Endothelial cell of umbilical vein (primary cell): Measurements from ENCODE around the gene ESPN. TPM values are rescaled to one million over a fixed set of nuclear protein-coding genes. Genes with fewer than 3 reads are reported as not detected.

Source experiments
- BruUV-seq: library from RNA; stranded (reverse); fragments of 400-500 nt; replicated peaks from 2 replicates; lab custom pipeline; 2021; lab: Mats Ljungman, UMichigan
- CTCF ChIA-PET: fragments of 300-600, 350-600 bp; sonication (Branson Sonifier 250); formaldehyde crosslinking; loops from one replicate; lab custom pipeline; 2021; ENCODE audit warnings: antibody characterized with exemption, inconsistent platforms; lab: Charles Lee
- POLR2A ChIA-PET: fragments of 300-600, 350-600 bp; sonication (Branson Sonifier 250); formaldehyde crosslinking; loops from one replicate; lab custom pipeline; 2021; ENCODE audit warnings: antibody characterized with exemption, inconsistent platforms; lab: Charles Lee
- DNase-seq: peaks from one replicate; pipeline ENCODE4 v3.0.0-alpha.2; 2011; ENCODE audit warnings: low read depth, low spot score
- FAIRE-seq: peaks from 2 replicates; lab custom pipeline; 2011; peaks lifted over from hg19 to GRCh38; lab: Jason Lieb, UNC
- H2AFZ ChIP-seq: 2 replicates; pipeline ENCODE4 v1.6.0; 2012; ENCODE audit warnings: low read depth, low read length, control low read depth, inconsistent platforms
- H3K27ac ChIP-seq: 2 replicates; pipeline ENCODE4 v1.5.1; 2011; ENCODE audit warnings: low read depth, mild to moderate bottlenecking, control low read depth, low read length, moderate library complexity; ENCODE audit not compliant: insufficient read depth
- H3K27me3 ChIP-seq, 2 experiments: 2 replicates each; pipeline versions ENCODE4 v1.6.0 to v1.6.1; 2011; ENCODE audit warnings: low read length in 2 of 2, mixed read lengths in 1 of 2; ENCODE audit not compliant: control insufficient read depth in 2 of 2, insufficient read depth in 2 of 2
- H3K36me3 ChIP-seq, 2 experiments: 2 replicates in 1 of 2; 3 replicates in 1 of 2; pipeline ENCODE4 v1.5.1; 2011; ENCODE audit warnings: low read length in 2 of 2, mild to moderate bottlenecking in 1 of 2, moderate library complexity in 1 of 2; ENCODE audit not compliant: control insufficient read depth in 2 of 2, insufficient read depth in 2 of 2; ENCODE audit errors: extremely low read depth in 1 of 2
- H3K4me1 ChIP-seq: 3 replicates; pipeline ENCODE4 v1.5.1; 2011; ENCODE audit warnings: mild to moderate bottlenecking, low read length; ENCODE audit not compliant: control insufficient read depth, insufficient read depth; ENCODE audit errors: extremely low read depth
- H3K4me2 ChIP-seq: 2 replicates; pipeline ENCODE4 v1.6.1; 2011; ENCODE audit warnings: low read length, control low read depth, mixed read lengths; ENCODE audit not compliant: insufficient read depth
- H3K4me3 ChIP-seq, 3 experiments: fragments of 200-600 bp in 1 of 3; sonication (generic), shearing (Covaris generic) in 1 of 3; replicated peaks in 1 of 3; 2 replicates each; pipeline ENCODE4 v1.5.1; 2011 to 2016; ENCODE audit warnings: control low read depth in 3 of 3, low read length in 3 of 3, mild to moderate bottlenecking in 2 of 3, inconsistent platforms in 1 of 3, low read depth in 1 of 3, moderate library complexity in 1 of 3; ENCODE audit not compliant: insufficient read depth in 1 of 3
- H3K79me2 ChIP-seq: 2 replicates; pipeline ENCODE4 v1.6.0; 2012; ENCODE audit warnings: low read length, inconsistent platforms; ENCODE audit not compliant: control insufficient read depth, insufficient read depth
- H3K9ac ChIP-seq: replicated peaks from 2 replicates; pipeline ENCODE3; 2011; ENCODE audit warnings: low read length, control low read depth; ENCODE audit not compliant: insufficient read depth; ENCODE audit errors: extremely low read depth
- H3K9me1 ChIP-seq: replicated peaks from 3 replicates; pipeline ENCODE4 v1.6.0; 2011; ENCODE audit warnings: mild to moderate bottlenecking, low read length; ENCODE audit not compliant: control insufficient read depth, insufficient read depth; ENCODE audit errors: extremely low read depth
- H3K9me3 ChIP-seq: replicated peaks from 2 replicates; pipeline ENCODE4 v1.5.1; 2012; ENCODE audit warnings: low read length, inconsistent platforms; ENCODE audit not compliant: control insufficient read depth, insufficient read depth
- H4K20me1 ChIP-seq: replicated peaks from 2 replicates; pipeline ENCODE3; 2011; ENCODE audit warnings: mild to moderate bottlenecking, low read length; ENCODE audit not compliant: control insufficient read depth, insufficient read depth; ENCODE audit errors: extremely low read depth
- EZH2 ChIP-seq: IDR thresholded peaks from 2 replicates; pipeline ENCODE4 v1.6.1; 2012; ENCODE audit warnings: borderline replicate concordance, low read depth, mild to moderate bottlenecking, moderate library complexity, low read length, inconsistent platforms; ENCODE audit not compliant: severe bottlenecking
- GATA2 ChIP-seq: IDR thresholded peaks from 2 replicates; pipeline ENCODE4 v1.7.0; 2011; ENCODE audit warnings: low read depth, mild to moderate bottlenecking, moderate library complexity, mixed read lengths, low read length; ENCODE audit not compliant: insufficient read length, insufficient read depth
- JUN ChIP-seq: IDR thresholded peaks from 2 replicates; pipeline ENCODE4 v1.6.1; 2011; ENCODE audit warnings: borderline replicate concordance, low read depth; ENCODE audit not compliant: insufficient read length, insufficient read depth
- MYC ChIP-seq: IDR thresholded peaks from one replicate; pipeline ENCODE4 v1.6.1; 2011; ENCODE audit warnings: mild to moderate bottlenecking, low read depth, low read length
- POLR2A ChIP-seq: IDR thresholded peaks from 2 replicates; pipeline ENCODE4 v1.6.1; 2012; ENCODE audit warnings: low read depth, mild to moderate bottlenecking, control low read depth, low read length
- POLR2AphosphoS5 ChIP-seq: IDR thresholded peaks from 2 replicates; pipeline ENCODE4 v1.6.1; 2012; ENCODE audit warnings: low read depth, mild to moderate bottlenecking, control low read depth, low read length, moderate library complexity; ENCODE audit not compliant: insufficient read depth
- dilution Hi-C: fragments of 300-500 bp; cut with MboI; formaldehyde crosslinking; loops from one replicate; pipeline ENCODE4 v1.15.0; 2019; ENCODE audit warnings: low sequenced_read_pairs; ENCODE audit not compliant: extremely low pct_ligation_motif_present
- intact Hi-C: fragments of 100-400 bp; cut with micrococcal nuclease; formaldehyde crosslinking; loops from one replicate; pipeline ENCODE4 v1.10.0; 2022
- polyA plus RNA-seq, 4 experiments: library from polyadenylated mRNA; depleted of rRNA in 3 of 4; stranded (reverse) in 3 of 4; unstranded in 1 of 4; fragments of >200 nt; gene quantifications; 2 replicates each; pipeline versions ENCODE4 v1.2.1 to v1.2.3, GENCODE V29; 2011 to 2012; ENCODE audit warnings: missing spikeins in 1 of 4
- total RNA-seq: library from RNA; stranded (reverse); gene quantifications from 2 replicates; pipeline ENCODE4 v1.2.3, GENCODE V29; 2021
- TF ChIP-seq, protein P1 (sequence below), 2 donors: IDR thresholded peaks; 1 replicate in 1 of 2; 2 replicates in 1 of 2; pipeline ENCODE4 v1.5.1; 2011; ENCODE audit warnings: low read length in 2 of 2, mild to moderate bottlenecking in 2 of 2, moderate library complexity in 2 of 2, control low read depth in 1 of 2, inconsistent platforms in 1 of 2, low read depth in 1 of 2; ENCODE audit not compliant: insufficient read depth in 1 of 2; ENCODE audit errors: extremely low read depth in 1 of 2
- TF ChIP-seq, protein P2 (sequence below): IDR thresholded peaks from 2 replicates; pipeline ENCODE4 v1.6.1; 2011; ENCODE audit not compliant: insufficient read depth, insufficient read length

Gene ESPN
- total and polyA plus RNA-seq, 2 donors (not counting 3 experiments of a cell fraction or from before 2014, with no cell fraction given): 0.54 to 0.71 TPM

DNA sequence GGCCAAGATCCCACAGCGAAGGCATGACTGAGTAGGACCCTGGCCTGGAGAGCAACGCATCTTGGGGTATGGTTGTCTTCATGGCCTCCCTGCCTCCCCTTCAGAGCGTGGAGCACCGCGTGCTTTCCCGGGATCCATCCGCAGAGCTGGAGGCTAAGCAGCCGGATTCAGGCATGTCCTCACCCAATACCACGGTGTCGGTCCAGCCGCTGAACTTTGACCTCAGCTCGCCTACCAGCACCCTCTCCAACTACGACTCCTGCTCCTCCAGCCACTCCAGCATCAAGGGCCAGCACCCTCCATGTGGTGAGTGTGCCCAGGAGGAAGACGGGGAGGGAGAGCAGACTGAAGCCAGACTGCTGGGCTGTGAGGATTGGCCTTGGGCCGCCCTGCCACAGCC lies 19.8 kb downstream of the ESPN start:
- Histone ChIP-seq H3K27me3 (peaks cover 24 to 27% of the 10 kb centered on the region in 2 experiments), H3K9me3 (no peaks in the 10 kb centered on the region), H3K79me2 (no peaks in the 10 kb centered on the region), H3K4me1 (no peaks in the 10 kb centered on the region), H3K4me3 (no peak overlapping the region), H2AFZ (no peak overlapping the region), H3K4me2 (no peak overlapping the region), H3K9ac (no peak overlapping the region), H3K27ac (no peak overlapping the region), H3K9me1 (no peaks in the 10 kb centered on the region), H3K36me3 (no peaks in the 10 kb centered on the region), H4K20me1 (no peaks in the 10 kb centered on the region)
- FAIRE-seq: no peak
- no TSS peak for BruUV-seq
- POLR2A ChIA-PET: no interaction called here
- intact Hi-C loops (loop anchor here (2.0 kb wide), 1 partner anchor 42 kb away; no protein-coding TSS in a partner anchor), dilution Hi-C loops (no loop called here)
- CTCF ChIA-PET: no interaction called here
- DNase-seq: no peak
- TF ChIP-seq, protein P1, sequence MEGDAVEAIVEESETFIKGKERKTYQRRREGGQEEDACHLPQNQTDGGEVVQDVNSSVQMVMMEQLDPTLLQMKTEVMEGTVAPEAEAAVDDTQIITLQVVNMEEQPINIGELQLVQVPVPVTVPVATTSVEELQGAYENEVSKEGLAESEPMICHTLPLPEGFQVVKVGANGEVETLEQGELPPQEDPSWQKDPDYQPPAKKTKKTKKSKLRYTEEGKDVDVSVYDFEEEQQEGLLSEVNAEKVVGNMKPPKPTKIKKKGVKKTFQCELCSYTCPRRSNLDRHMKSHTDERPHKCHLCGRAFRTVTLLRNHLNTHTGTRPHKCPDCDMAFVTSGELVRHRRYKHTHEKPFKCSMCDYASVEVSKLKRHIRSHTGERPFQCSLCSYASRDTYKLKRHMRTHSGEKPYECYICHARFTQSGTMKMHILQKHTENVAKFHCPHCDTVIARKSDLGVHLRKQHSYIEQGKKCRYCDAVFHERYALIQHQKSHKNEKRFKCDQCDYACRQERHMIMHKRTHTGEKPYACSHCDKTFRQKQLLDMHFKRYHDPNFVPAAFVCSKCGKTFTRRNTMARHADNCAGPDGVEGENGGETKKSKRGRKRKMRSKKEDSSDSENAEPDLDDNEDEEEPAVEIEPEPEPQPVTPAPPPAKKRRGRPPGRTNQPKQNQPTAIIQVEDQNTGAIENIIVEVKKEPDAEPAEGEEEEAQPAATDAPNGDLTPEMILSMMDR (IDR thresholded peaks at IDR 0.05; ENCODE audit: extremely low read depth in 1 of 2, insufficient read depth in 1 of 2, low read depth in 1 of 2, low read length in 2 of 2): no peak
- no peak for TF ChIP-seq POLR2AphosphoS5
- no peak for TF ChIP-seq MYC

DNA sequence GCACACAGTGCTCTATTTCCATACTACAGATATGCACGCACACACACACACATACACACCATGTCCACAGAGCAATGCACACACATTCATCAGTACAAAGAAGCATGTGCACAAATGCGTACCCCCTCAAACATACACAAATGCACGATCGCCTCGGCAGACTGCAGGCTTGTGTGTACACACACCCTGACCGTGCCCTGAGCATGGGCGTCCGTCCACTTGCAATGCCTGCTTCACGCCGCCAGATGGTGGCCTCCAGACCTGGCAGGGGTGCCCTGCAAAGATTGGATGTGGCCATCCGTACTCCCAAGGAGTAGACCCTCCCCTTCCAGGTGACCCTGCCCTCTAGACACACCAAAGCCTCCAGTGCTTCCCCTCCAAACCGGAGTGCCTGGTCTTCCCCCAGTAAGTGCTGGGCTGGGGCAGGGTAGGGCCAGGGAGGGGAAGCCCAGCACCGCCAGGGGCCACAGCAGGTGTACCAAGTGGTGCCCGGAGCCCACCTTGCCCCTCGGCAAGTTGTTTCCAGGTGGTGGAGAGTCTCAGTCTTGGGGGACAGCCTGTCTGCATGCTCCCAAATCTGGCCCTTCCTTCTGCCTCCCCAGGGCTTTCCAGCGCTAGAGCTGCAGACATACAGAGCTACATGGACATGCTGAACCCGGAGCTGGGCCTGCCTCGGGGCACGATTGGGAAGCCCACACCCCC lies 20.6 kb downstream of the ESPN start:
- intact Hi-C loops: loop anchor here (1.0 to 2.0 kb wide), 2 partner anchors 42 to 773 kb away; no protein-coding TSS in a partner anchor
- Histone ChIP-seq H3K9me3 (no peaks in the 10 kb centered on the region), H3K9me1 (no peaks in the 10 kb centered on the region), H4K20me1 (no peaks in the 10 kb centered on the region), H3K4me2 (no peak overlapping the region), H3K27ac (no peak overlapping the region), H3K9ac (no peak overlapping the region), H3K4me3 (no peak overlapping the region), H3K79me2 (no peaks in the 10 kb centered on the region), H2AFZ (no peak overlapping the region), H3K36me3 (no peaks in the 10 kb centered on the region), H3K4me1 (no peaks in the 10 kb centered on the region), H3K27me3 (peaks cover 32 to 34% of the 10 kb centered on the region in 2 experiments)
- POLR2A ChIA-PET: no interaction called here
- BruUV-seq: no TSS peak
- TF ChIP-seq GATA2 (no peak), JUN (no peak), POLR2AphosphoS5 (no peak), POLR2A (no peak), EZH2 (no peak)
- TF ChIP-seq, protein P2, sequence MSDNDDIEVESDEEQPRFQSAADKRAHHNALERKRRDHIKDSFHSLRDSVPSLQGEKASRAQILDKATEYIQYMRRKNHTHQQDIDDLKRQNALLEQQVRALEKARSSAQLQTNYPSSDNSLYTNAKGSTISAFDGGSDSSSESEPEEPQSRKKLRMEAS: no peak
- TF ChIP-seq, protein P1 (IDR thresholded peaks at IDR 0.05; ENCODE audit: extremely low read depth in 1 of 2, insufficient read depth in 1 of 2, low read depth in 1 of 2, low read length in 2 of 2): peak; percentile 38 to 69
- dilution Hi-C loops: no loop called here
- DNase-seq (peak; percentile 35), FAIRE-seq (peak; percentile 92)
- CTCF ChIA-PET: interaction anchor here (0.8 to 2.0 kb wide), 6 partner anchors 14 to 202 kb away, joined by 3 to 9 read pairs (median 4); partner anchors contain the start of gene HES2
